Amygdala (tissue), 56 donors: ENCODE results near the gene PYGO1.

Experiments
- DNase-seq, 56 donors: peaks; one replicate each; lab custom pipeline; 2025; lab: John Stamatoyannopoulos, UW

The PYGO1 gene

GRCh38 chr15:55574096-55574495 is 14.0 kb downstream of the PYGO1 start:
- DNase-seq = no peak

DNA sequence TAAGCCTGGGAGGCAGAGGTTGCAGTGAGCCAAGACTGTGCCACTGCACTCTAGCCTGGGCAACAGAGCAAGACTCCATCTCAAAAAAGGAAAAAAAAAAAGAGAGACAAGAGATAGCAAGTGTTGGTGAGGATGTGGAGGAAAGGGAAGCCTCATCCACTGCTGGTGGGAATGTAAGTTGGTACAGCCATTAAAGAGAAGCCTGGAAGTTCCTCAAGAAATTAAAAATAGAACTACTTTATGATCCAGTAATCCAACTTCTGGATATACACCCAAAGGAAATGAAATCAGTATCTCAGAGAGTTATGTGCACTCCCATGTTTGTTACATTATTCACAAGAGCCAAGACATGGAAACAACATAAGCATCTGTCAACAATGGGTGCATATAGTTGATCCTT is 14.9 kb downstream of the PYGO1 start:
- DNase-seq = no peak

DNA sequence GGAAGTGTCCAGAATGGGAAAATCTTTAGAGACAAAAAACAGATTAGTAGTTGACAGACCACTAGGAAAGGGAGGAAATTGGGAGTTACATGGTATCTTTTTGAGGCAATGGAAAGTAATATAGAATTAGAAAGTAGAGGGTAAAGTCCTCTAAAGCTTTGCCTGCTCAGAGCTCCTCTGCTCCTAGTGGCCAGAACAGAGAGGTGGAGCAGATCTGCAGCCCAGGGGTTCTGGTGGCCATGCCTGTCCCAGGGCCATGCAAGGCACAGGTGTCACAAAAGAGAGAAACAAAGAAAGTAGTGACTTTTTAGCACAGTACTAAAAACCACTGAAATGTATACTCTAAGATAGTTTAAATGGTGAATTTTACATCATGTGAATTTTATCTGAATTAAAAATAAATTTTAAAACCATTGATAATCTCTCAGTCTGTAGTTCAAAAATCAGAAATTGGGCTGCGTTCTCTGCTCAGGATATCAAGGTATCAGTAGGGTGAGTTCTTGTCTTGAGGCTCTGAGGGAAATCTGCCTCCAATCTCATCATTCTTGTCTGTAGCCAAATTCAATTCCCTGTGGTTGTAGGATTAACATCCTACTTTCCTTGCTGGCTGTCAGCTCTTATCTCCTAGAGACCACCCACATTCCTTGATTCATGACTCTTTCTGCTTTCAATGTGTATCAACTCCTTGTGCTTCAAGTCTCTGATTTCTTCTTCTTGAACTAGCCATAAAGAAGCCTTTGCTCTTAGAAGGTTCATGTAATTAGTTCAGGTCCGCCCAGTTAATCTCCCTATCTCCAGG is 23.6 kb downstream of the PYGO1 start:
- no peak for DNase-seq

GRCh38 chr15:55562601-55563000 is 25.5 kb downstream of the PYGO1 start:
- no peak for DNase-seq

GRCh38 chr15:55555089-55555488 is 33.1 kb downstream of the PYGO1 start:
- no peak for DNase-seq

DNA sequence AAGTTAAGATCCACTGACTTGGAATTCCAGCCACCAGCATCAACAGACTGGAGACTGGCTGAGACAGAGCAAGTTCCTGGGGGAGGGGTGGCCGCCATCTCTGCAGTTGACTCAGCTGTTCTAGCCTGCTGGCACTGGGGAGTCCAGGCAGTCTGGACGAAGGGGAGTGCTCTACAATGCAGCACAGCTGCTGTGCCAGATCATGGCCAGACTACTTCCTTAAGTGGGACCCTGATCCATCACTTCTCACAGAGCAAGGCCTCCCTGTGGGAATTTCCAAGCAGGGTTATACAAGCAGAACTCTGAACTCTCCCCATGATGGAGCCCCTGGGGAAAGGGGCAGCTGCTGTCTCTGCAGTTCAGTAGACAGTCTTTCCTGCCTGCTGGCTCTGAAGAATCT is 35.2 kb downstream of the PYGO1 start:
- peak in 4 of 56 donors; percentile 3 to 5 (median 4) for DNase-seq

GRCh38 chr15:55552451-55552850 is 35.7 kb downstream of the PYGO1 start:
- DNase-seq = no peak

DNA sequence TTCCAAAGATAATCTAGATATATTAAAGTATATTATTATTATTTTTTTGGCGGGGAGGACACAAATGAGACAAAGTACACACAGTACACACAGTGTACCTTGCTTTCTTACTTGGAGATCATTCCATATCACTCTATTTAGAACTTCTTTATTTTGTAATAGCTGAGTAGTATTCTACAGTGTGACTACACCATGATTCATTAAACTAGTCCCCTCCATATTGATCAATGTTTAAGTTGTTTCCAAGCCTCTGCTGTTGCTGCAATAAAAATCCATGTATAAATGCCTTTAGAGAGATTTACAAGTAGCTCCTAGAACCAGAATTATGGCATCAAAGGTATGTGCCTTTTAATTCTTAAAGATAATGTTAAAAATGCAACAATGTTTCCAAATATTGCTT is 38.8 kb downstream of the PYGO1 start:
- DNase-seq = no peak

GRCh38 chr15:55546718-55547117 is 41.4 kb downstream of the PYGO1 start:
- no peak for DNase-seq

DNA sequence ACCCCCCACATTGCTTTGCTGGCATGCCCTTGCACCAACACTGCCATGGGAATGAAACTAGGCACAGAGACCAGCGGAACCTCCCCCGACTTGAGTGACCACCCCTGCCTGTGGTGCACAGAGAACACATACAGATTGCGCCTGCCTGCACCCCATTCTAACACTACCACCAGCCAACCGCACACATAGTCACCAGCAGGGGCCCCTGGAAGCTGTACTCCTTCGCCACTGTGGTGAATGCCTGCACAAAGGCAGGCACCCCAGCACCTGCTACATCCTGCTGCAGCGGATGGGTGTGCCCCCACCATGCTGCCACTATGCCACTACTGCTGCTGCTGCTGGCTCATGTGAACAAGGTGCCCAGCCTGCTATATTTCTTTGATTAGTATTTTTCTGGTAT is 52.7 kb downstream of the PYGO1 start:
- DNase-seq = no peak

- no peak for DNase-seq
Observed at GRCh38 chr15:55532944-55533343, 55.2 kb downstream of the PYGO1 start.

DNA sequence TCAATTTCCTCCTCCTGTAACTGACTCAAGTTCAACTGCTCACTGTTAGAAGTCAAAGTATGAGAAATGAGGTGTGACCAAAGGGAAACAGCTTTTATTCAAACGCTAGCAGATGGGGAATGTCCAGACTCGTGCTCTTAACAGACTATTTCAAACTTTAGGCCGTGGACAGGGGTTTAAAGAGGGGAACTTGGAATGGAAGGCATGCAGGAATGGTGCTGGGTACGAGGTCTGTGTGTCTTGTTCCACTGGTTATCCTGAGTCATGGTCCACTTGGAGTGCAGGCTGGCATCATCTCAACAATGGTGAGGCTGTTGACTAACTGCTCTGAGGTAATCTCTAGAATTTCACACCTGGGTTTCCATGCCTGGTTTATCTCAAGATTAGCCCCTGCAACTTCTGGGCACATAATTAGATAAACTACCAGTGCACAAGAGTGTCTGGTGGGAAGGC is 57.3 kb downstream of the PYGO1 start:
- no peak for DNase-seq

DNA sequence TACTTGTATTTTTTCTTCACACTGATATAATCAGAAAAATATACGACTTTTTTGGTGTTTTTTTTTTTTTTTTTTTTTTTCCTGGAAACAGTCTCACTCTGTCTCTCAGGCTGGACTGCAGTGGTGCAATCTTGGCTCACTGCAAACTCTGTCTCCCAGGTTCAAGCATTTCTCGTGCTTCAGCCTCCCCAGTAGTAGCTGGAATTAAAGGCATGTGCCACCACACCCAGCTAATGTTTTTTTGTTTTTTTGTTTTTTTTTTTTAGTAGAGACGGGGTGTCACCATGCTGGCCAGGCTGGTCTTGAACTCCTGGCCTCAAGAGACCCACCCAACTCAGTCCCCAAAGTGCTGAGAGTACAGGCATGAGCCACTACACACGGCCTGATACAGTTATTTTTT is 59.3 kb downstream of the PYGO1 start:
- DNase-seq = no peak

GRCh38 chr15:55527150-55527549 is 61.0 kb downstream of the PYGO1 start:
- no peak for DNase-seq

- DNase-seq = peak in 4 of 56 donors; percentile 3 to 14 (median 8)
Observed at GRCh38 chr15:55526559-55527036, 61.5 kb downstream of the PYGO1 start.

GRCh38 chr15:55522742-55523450 is 65.2 kb downstream of the PYGO1 start:
- no peak for DNase-seq

DNA sequence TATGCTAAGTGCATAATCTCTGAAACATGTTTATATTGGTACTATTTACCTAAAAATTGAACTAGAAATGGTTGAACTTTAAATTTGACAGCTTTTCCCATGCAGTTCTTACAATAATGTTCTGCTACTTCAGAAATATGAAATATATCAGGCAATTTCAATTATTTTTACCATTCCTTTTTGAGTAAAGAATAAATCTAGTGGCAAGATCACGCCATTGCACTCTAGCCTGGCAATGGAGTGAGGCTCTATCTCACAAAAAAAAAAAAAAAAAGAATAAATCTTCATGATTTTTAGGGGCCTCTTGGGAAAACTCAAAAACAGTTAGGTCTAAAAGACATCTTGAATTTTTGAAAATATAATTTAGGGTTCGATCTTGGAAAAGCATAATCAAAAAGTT is 69.5 kb downstream of the PYGO1 start:
- DNase-seq = no peak

DNA sequence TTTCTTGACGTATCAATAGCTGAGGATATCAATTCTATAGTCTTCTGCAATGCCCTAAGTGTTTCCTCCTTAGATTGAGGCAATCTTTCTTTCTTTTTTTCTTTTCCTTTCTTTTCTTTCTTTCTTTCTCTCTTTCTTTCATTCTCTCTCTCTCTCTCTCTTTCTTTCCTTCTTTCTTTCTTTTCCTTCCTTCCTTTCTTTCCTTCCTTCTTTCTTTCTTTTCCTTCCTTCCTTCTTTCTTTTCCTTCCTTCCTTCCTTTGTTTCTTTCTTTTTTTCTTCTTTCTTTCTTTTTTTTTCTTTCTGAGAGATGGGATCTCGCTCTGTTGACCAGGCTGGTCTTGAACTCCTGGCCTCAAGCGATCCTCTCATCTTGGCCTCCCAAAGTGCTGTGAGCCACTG is 70.1 kb downstream of the PYGO1 start:
- DNase-seq = no peak

DNA sequence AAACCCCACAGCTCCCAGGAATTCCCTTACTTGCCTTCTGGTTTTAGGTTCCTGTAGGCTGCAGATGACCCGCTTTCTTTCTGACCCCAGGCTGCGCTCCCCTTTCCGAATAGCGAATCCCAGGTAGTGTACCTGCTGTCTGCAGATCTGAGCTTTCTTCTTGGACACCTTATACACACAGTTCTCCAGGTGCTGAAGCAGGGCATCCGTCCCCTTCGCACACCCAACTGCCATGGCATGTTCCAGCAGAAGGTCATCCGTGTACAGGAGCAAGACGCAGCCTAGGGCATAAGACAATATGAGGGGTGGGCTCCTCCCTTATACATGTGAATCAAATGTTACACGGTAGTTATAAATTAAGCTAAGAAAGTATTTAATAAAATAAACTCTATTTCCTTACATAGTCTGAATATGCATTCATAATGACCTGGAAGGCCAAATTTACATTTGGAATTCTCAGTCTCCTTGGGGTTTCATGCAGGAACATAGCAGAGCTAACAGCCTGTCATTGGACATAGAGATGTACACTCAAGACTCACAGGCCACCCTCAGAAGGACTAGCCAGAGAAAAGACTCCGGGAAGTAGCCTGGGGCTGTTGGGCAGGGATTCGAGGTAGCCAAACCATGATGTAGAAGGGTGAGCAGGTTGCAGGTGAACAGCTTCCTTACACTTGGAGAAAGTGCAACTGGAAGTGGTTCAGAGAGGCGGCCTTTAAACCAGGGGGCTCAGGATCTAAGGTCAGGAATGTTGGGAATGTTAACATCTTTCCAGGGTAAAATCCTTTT is 72.0 kb downstream of the PYGO1 start:
- DNase-seq = no peak

GRCh38 chr15:55515491-55515890 is 72.7 kb downstream of the PYGO1 start:
- DNase-seq = no peak

DNA sequence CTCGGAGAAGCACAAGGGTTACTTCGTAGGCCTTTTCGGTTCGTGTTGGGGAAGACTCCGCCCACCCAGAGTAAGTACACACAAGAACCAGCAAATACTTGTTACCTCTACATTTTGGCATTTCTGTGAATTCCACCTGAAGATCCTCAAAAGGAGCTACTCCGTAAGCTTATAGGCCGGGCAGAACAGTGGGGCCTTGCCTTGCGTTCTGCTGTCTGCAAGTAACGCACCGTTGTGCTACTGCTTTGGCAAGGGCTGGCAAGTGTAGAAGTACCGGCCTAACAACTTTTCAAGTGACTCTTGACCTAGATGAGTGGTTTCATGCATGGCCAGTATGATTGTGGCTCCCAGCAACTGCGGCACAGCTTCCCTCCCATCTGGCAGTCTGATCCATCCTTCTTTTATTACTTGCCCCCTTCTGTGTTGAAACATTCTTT is 73.7 kb downstream of the PYGO1 start:
- no peak for DNase-seq
